GM06990 (cell line): ENCODE measurements around the gene RPS13.
"Not testable (repeated sequence)": the region's sequence is repeated elsewhere in the genome, so short reads cannot be mapped to it uniquely, and the experiment has no call there.

Source experiments
- DNase-seq: peaks from one replicate; pipeline ENCODE4 v3.0.0-alpha.2; 2011; ENCODE audit not compliant: insufficient read length; ENCODE audit errors: extremely low read depth
- H3K27me3 ChIP-seq: replicated peaks from 2 replicates; pipeline ENCODE4 v1.6.0; 2011; ENCODE audit warnings: low read length; ENCODE audit not compliant: control insufficient read depth, insufficient read depth
- H3K36me3 ChIP-seq: 2 replicates; pipeline ENCODE4 v1.5.1; 2011; ENCODE audit warnings: low read length; ENCODE audit not compliant: control insufficient read depth, insufficient read depth
- H3K4me3 ChIP-seq: replicated peaks from 2 replicates; pipeline ENCODE4 v1.5.1; 2011; ENCODE audit warnings: low read depth, mild to moderate bottlenecking, control low read depth, low read length
- CTCF ChIP-seq: IDR thresholded peaks from 2 replicates; pipeline ENCODE4 v1.5.1; 2011; ENCODE audit warnings: low read length, control low read depth, mild to moderate bottlenecking, inconsistent platforms; ENCODE audit not compliant: insufficient read depth, poor library complexity, severe bottlenecking

The RPS13 gene

GRCh38 chr11:17102462-17102861, 25.0 kb upstream of the RPS13 start:
- no peak overlapping the region for H3K4me3 ChIP-seq
- peaks cover 6% of the 10 kb centered on the region for H3K36me3 ChIP-seq
- DNase-seq: no peak
- H3K27me3 ChIP-seq: no peaks in the 10 kb centered on the region
- TF ChIP-seq CTCF: no peak

- no peak for TF ChIP-seq CTCF
- no peaks in the 10 kb centered on the region for H3K27me3 ChIP-seq
- no peak for DNase-seq
- H3K4me3 ChIP-seq: no peak overlapping the region
- H3K36me3 ChIP-seq: peaks cover 4% of the 10 kb centered on the region
Observed at GRCh38 chr11:17098658-17099057, 21.2 kb upstream of the RPS13 start.

- no peak for TF ChIP-seq CTCF
- Histone ChIP-seq H3K36me3 (peaks cover 4% of the 10 kb centered on the region), H3K27me3 (no peaks in the 10 kb centered on the region), H3K4me3 (no peak overlapping the region)
- no peak for DNase-seq
Observed at GRCh38 chr11:17098038-17098437, 20.6 kb upstream of the RPS13 start.

GRCh38 chr11:17085976-17086375, 8.5 kb upstream of the RPS13 start:
- not testable (repeated sequence) for H3K4me3 ChIP-seq, DNase-seq, H3K36me3 ChIP-seq, H3K27me3 ChIP-seq

- TF ChIP-seq CTCF: no peak
- no peak for DNase-seq
- Histone ChIP-seq H3K27me3 (no peaks in the 10 kb centered on the region), H3K4me3 (peak overlapping the region; percentile 98), H3K36me3 (peaks cover 9% of the 10 kb centered on the region)
Observed at GRCh38 chr11:17077240-17077519, 287 bp downstream of the RPS13 start.

GRCh38 chr11:17076517-17077239, 789 bp downstream of the RPS13 start:
- no peak for DNase-seq
- H3K36me3 ChIP-seq: peaks cover 9% of the 10 kb centered on the region

More at GRCh38 chr11:17076517-17077239, 789 bp downstream of the RPS13 start:
- Histone ChIP-seq H3K4me3 (peak overlapping the region; percentile 98), H3K27me3 (no peaks in the 10 kb centered on the region)
- no peak for TF ChIP-seq CTCF
